Upper lobe of right lung (tissue), 1 donor: ENCODE measurements around the gene TERB1. TPM values are rescaled to one million over a fixed set of nuclear protein-coding genes. Genes with fewer than 3 reads are reported as not detected.
A peak's percentile ranks its signal among the peaks of the same experiment; 100 is the strongest.

Experiments used
- ATAC-seq: fragments of 200-7000 bp; cut with Tn5 transposase; one replicate; pipeline ENCODE4 v1.9.1; 2020; ENCODE audit warnings: mild to moderate bottlenecking, moderate library complexity
- DNase-seq: peaks from one replicate; pipeline ENCODE4 v3.0.0-alpha.2; 2020
- H3K27ac ChIP-seq: fragments of 200-600 bp; one replicate; pipeline ENCODE4 v1.8.0; 2022
- H3K27me3 ChIP-seq: fragments of 200-600 bp; one replicate; pipeline ENCODE4 v1.8.0; 2022; ENCODE audit warnings: mild to moderate bottlenecking
- H3K36me3 ChIP-seq: fragments of 200-600 bp; one replicate; pipeline ENCODE4 v1.8.0; 2022
- H3K4me1 ChIP-seq: fragments of 200-600 bp; one replicate; pipeline ENCODE4 v1.8.0; 2022
- H3K4me3 ChIP-seq: fragments of 200-600 bp; one replicate; pipeline ENCODE4 v1.8.0; 2022; ENCODE audit warnings: mild to moderate bottlenecking
- H3K9me3 ChIP-seq: fragments of 200-600 bp; one replicate; pipeline ENCODE4 v1.8.0; 2022
- CTCF ChIP-seq: fragments of 200-600 bp; IDR thresholded peaks from one replicate; pipeline ENCODE4 v1.8.0; 2022; ENCODE audit warnings: antibody characterized with exemption
- intact Hi-C: fragments of 100-400 bp; cut with DNase I; formaldehyde crosslinking; loops from one replicate; pipeline ENCODE4 v1.11.0; 2022
- total RNA-seq: library from RNA; stranded (reverse); fragmentation: NEBNext Ultra II Directional; extraction: Animal tissue kit (Norgen Biotek cat#: 25700); gene quantifications from one replicate; pipeline ENCODE4 v1.2.1, GENCODE V29; 2021
- donor health status: DM: no; HTN: yes; CAD: no; lungs with severe emphysema.

The TERB1 gene
- total RNA-seq, 1 donor from 2014 or later, result 0.26 TPM

DNA sequence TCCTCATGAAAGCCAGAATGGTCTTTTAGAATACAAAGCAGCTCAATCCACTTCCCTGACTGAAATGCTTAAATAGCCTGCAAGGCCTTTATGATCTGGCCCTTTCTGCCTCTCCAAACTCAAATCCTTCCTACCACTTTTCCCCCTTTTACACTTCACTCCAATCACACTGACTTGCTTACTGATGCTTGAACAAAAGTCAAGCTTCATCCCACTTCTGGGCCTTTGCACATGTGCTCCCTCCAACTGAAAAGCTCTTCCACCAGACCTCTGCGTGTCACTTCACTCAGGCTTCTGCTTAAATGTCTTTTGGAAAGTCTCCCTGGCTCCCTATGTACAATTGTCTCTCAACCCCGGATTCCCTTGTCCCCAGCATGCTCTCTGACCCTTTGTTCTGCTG lies 13.3 kb upstream of the TERB1 start:
- ATAC-seq, result no peak
- Histone ChIP-seq H3K4me1 (no peaks in the 10 kb centered on the region), H3K27ac (no peak overlapping the region), H3K4me3 (no peak overlapping the region), H3K27me3 (no peaks in the 10 kb centered on the region), H3K9me3 (no peaks in the 10 kb centered on the region), H3K36me3 (peaks cover 93% of the 10 kb centered on the region)
- intact Hi-C loops, result no loop called here
- no peak for DNase-seq
- TF ChIP-seq CTCF, result no peak

GRCh38 chr16:66811043-66811442 lies 9.7 kb upstream of the TERB1 start:
- Histone ChIP-seq H3K27ac (no peak overlapping the region), H3K36me3 (peaks cover 93% of the 10 kb centered on the region), H3K4me1 (no peaks in the 10 kb centered on the region), H3K27me3 (no peaks in the 10 kb centered on the region), H3K9me3 (no peaks in the 10 kb centered on the region), H3K4me3 (no peak overlapping the region)
- no peak for TF ChIP-seq CTCF
- ATAC-seq (no peak), DNase-seq (no peak)
- intact Hi-C loops, result no loop called here

- Histone ChIP-seq H3K27me3 (no peaks in the 10 kb centered on the region), H3K36me3 (peaks cover 93% of the 10 kb centered on the region), H3K27ac (no peak overlapping the region), H3K9me3 (no peaks in the 10 kb centered on the region), H3K4me1 (no peaks in the 10 kb centered on the region), H3K4me3 (no peak overlapping the region)
- DNase-seq (no peak), ATAC-seq (no peak)
- TF ChIP-seq CTCF, result no peak
- intact Hi-C loops, result no loop called here
These were observed 9.0 kb upstream of the TERB1 start for GRCh38 chr16:66810391-66810790.

DNA sequence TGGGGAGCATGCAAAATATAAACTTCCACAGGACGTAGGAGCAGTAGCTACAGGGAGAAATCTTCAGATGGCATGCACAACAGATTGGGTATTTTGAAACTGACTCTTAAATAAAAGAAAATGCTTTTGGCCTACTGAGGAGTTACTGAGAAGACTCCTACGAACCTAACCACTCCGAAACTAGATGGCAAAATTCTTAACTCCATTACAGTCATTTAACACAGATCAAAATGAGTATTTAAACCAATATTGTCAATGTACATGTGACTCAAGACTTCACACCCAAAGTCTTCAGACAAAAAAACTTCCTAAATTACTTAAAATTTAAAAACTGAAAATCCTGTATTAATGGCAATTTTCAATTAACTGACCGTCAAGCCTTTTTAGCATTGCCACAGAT lies 8.4 kb upstream of the TERB1 start:
- Histone ChIP-seq H3K36me3 (peaks cover 93% of the 10 kb centered on the region), H3K4me1 (no peaks in the 10 kb centered on the region), H3K27me3 (no peaks in the 10 kb centered on the region), H3K9me3 (no peaks in the 10 kb centered on the region), H3K27ac (no peak overlapping the region), H3K4me3 (no peak overlapping the region)
- DNase-seq (no peak), ATAC-seq (no peak)
- no peak for TF ChIP-seq CTCF
- intact Hi-C loops, result no loop called here

DNA sequence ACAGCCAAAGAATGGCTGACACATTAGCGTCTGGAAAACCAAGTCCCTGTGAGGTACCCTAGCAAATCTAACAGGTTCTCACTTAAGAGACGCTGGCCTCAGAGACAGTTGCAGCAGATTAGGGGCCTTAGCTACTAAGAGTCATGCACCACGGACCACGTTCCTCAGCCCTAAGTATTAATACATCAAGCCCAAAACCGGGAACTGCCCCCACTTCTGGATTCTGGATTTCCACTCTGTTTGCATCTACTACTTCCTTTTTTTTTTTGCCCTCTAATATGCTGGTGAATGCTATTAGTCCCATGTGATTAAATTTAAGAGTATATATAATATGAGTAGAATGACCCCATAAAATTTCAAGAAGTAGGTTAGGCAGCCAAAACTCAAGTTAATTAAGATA lies 775 bp upstream of the TERB1 start:
- intact Hi-C loops, result no loop called here
- H3K27me3 ChIP-seq, result no peaks in the 10 kb centered on the region
- DNase-seq (no peak), ATAC-seq (peak; percentile 39)
- no peaks in the 10 kb centered on the region for H3K4me1 ChIP-seq
- H3K27ac ChIP-seq, result no peak overlapping the region
- TF ChIP-seq CTCF, result no peak
- no peaks in the 10 kb centered on the region for H3K9me3 ChIP-seq
- peaks cover 48% of the 10 kb centered on the region for H3K36me3 ChIP-seq
- no peak overlapping the region for H3K4me3 ChIP-seq

GRCh38 chr16:66800856-66801255 lies 528 bp downstream of the TERB1 start:
- TF ChIP-seq CTCF, result no peak
- Histone ChIP-seq H3K27me3 (no peaks in the 10 kb centered on the region), H3K27ac (no peak overlapping the region), H3K4me3 (no peak overlapping the region), H3K4me1 (no peaks in the 10 kb centered on the region), H3K9me3 (no peaks in the 10 kb centered on the region), H3K36me3 (peaks cover 35% of the 10 kb centered on the region)
- intact Hi-C loops, result no loop called here
- ATAC-seq (no peak), DNase-seq (no peak)
